GM12878 (cell line): Measurements from ENCODE around the gene KRTCAP3. TPM values are rescaled to one million over a fixed set of nuclear protein-coding genes. Genes with fewer than 3 reads are reported as not detected.

ENCODE experiments used
- ATF7 ChIP-seq: fragments of 450-650 bp; IDR thresholded peaks from 2 replicates; pipeline ENCODE4 v1.6.1; 2016; ENCODE audit warnings: low read depth, mild to moderate bottlenecking
- BRCA1 ChIP-seq: IDR thresholded peaks from 2 replicates; pipeline ENCODE4 v1.6.1; 2011; ENCODE audit warnings: low read depth, low read length, improper control_type of control experiment
- E2F4 ChIP-seq: IDR thresholded peaks from 2 replicates; pipeline ENCODE4 v1.6.1; 2012; ENCODE audit warnings: low read depth, low read length, improper control_type of control experiment
- E2F8 ChIP-seq: fragments of 450-650 bp; IDR thresholded peaks from 2 replicates; pipeline ENCODE4 v1.6.1; 2018; ENCODE audit warnings: mild to moderate bottlenecking, low read depth, moderate library complexity; ENCODE audit not compliant: partially characterized antibody
- EP300 ChIP-seq, 2 experiments: fragments of 150-350 bp in 1 of 2; IDR thresholded peaks; 2 replicates each; pipeline ENCODE4 v1.6.1; 2011 to 2012; ENCODE audit warnings: low read depth in 2 of 2, low read length in 2 of 2, borderline replicate concordance in 1 of 2, improper control_type of control experiment in 1 of 2, inconsistent platforms in 1 of 2; ENCODE audit not compliant: control insufficient read depth in 1 of 2
- ESRRA ChIP-seq: IDR thresholded peaks from 2 replicates; pipeline ENCODE4 v1.6.1; 2012; ENCODE audit warnings: mild to moderate bottlenecking, low read length, improper control_type of control experiment
- ETV6 ChIP-seq, 2 experiments: fragments of 450-650 bp in 1 of 2; IDR thresholded peaks in 1 of 2; conservative IDR thresholded peaks in 1 of 2; 2 replicates each; pipeline ENCODE4 v1.6.1; 2014; ENCODE audit warnings: antibody characterized with exemption in 1 of 2, borderline replicate concordance in 1 of 2, low read depth in 1 of 2, mild to moderate bottlenecking in 1 of 2, moderate library complexity in 1 of 2
- GABPA ChIP-seq: IDR thresholded peaks from 2 replicates; pipeline ENCODE4 v1.6.1; 2014; ENCODE audit warnings: antibody characterized with exemption, low read depth, mild to moderate bottlenecking, inconsistent platforms
- IRF5 ChIP-seq: fragments of 450-650 bp; IDR thresholded peaks from 2 replicates; pipeline ENCODE4 v1.6.1; 2017; ENCODE audit warnings: borderline replicate concordance
- MEF2A ChIP-seq: IDR thresholded peaks from 2 replicates; pipeline ENCODE4 v1.6.1; 2011; ENCODE audit warnings: low read depth, mild to moderate bottlenecking, low read length, moderate library complexity; ENCODE audit not compliant: insufficient read depth
- MYB ChIP-seq: fragments of 150-350 bp; IDR thresholded peaks from 2 replicates; pipeline ENCODE4 v1.6.1; 2014; ENCODE audit warnings: mild to moderate bottlenecking, low read depth, low read length, borderline replicate concordance
- NFYA ChIP-seq: IDR thresholded peaks from 2 replicates; pipeline ENCODE4 v1.6.1; 2011; ENCODE audit warnings: low read depth, mild to moderate bottlenecking, low read length, improper control_type of control experiment, borderline replicate concordance
- NR2F1 ChIP-seq: fragments of 450-650 bp; conservative IDR thresholded peaks from 2 replicates; pipeline ENCODE4 v1.6.1; 2017; ENCODE audit warnings: mild to moderate bottlenecking
- NRF1 ChIP-seq: conservative IDR thresholded peaks from 2 replicates; pipeline ENCODE4 v1.6.1; 2011; ENCODE audit warnings: mild to moderate bottlenecking, low read depth, low read length, improper control_type of control experiment
- PKNOX1 ChIP-seq: fragments of 450-650 bp; IDR thresholded peaks from 2 replicates; pipeline ENCODE4 v1.6.1; 2016; ENCODE audit warnings: mild to moderate bottlenecking
- POLR2AphosphoS2 ChIP-seq: IDR thresholded peaks from 2 replicates; pipeline ENCODE4 v1.6.1; 2011; ENCODE audit warnings: low read depth, mild to moderate bottlenecking, low read length, improper control_type of control experiment, moderate library complexity
- RB1 ChIP-seq: fragments of 450-650 bp; formaldehyde crosslinking; IDR thresholded peaks from 2 replicates; pipeline ENCODE4 v1.6.1; 2017; ENCODE audit warnings: mild to moderate bottlenecking, borderline replicate concordance
- SIN3A ChIP-seq: IDR thresholded peaks from 2 replicates; pipeline ENCODE4 v1.6.1; 2012; ENCODE audit warnings: low read depth, low read length, improper control_type of control experiment
- TARDBP ChIP-seq: IDR thresholded peaks from 2 replicates; pipeline ENCODE4 v1.6.1; 2016; ENCODE audit warnings: borderline replicate concordance
- ZBED1 ChIP-seq: IDR thresholded peaks from 2 replicates; pipeline ENCODE4 v1.6.1; 2016; ENCODE audit warnings: borderline replicate concordance
- ZBTB33 ChIP-seq: fragments of 450-650 bp; IDR thresholded peaks from 2 replicates; pipeline ENCODE4 v1.6.1; 2017; ENCODE audit warnings: mild to moderate bottlenecking
- polyA plus RNA-seq, 11 experiments: library from polyadenylated mRNA; depleted of rRNA in 4 of 11; unstranded in 6 of 11; stranded (reverse) in 5 of 11; fragments of >200 nt; fragmentation: Nextera tagmentation in 4 of 11; fragmentation: Illumina TruSeq in 1 of 11; extraction: Ambion mirVana in 4 of 11; extraction: Trizol in 1 of 11; gene quantifications; 1 replicate in 1 of 11; 2 replicates in 10 of 11; pipeline versions ENCODE4 v1.2.1 to v1.2.3, GENCODE V29; 2011 to 2016; ENCODE audit warnings: inconsistent platforms in 2 of 11, missing spikeins in 2 of 11, low read depth in 1 of 11
- total RNA-seq, 4 experiments: library from RNA; depleted of rRNA in 3 of 4; stranded (reverse); fragments of >200 nt in 3 of 4; fragmentation: Illumina TruSeq in 1 of 4; extraction: Trizol in 1 of 4; gene quantifications; 2 replicates each; pipeline versions ENCODE4 v1.2.1 to v1.2.3, GENCODE V29; 2013 to 2021

The KRTCAP3 gene
- total and polyA plus RNA-seq, 10 of the 15 experiments (the other 5 are each of a cell fraction or from before 2014, with no cell fraction given): 0.26 to 2.2 (median 0.82) TPM; not detected in 1

- TF ChIP-seq NFYA (no peak), ETV6 (conservative IDR thresholded peaks at IDR 0.05 in 1 of 2, IDR thresholded peaks at IDR 0.05 in 1 of 2; ENCODE audit: borderline replicate concordance in 1 of 2, low read depth in 1 of 2) (peak in 1 of 2 experiments; percentile 50; a peak in 2 of 4 replicates), ZBTB33 (no peak), BRCA1 (peak; percentile 87), EP300 (IDR thresholded peaks at IDR 0.05; ENCODE audit: borderline replicate concordance in 1 of 2, control insufficient read depth in 1 of 2, low read depth in 2 of 2, low read length in 2 of 2) (no peak), ESRRA (no peak), RB1 (peak; percentile 76; the same call in 1 of the 2 replicates), E2F4 (no peak), MYB (peak; percentile 46; the same call in 1 of the 2 replicates), NRF1 (peak; percentile 38; the same call in 1 of the 2 replicates), IRF5 (no peak), PKNOX1 (peak; percentile 42; the same call in 1 of the 2 replicates), GABPA (peak; percentile 81), NR2F1 (no peak), POLR2AphosphoS2 (peak; percentile 93), TARDBP (0 out of 2 replicates have a peak, but pooled peaks have one; percentile 27), E2F8 (peak; percentile 61), MEF2A (no peak), ZBED1 (no peak), SIN3A (peak; percentile 82; the same call in 1 of the 2 replicates), ATF7 (no peak)
Measured at GRCh38 chr2:27409321-27410073, 32.7 kb upstream of the KRTCAP3 start, which contains the start of gene PPM1G (continued).
